ENCODE measurements around the gene PPP1R13B.

Gene PPP1R13B

DNA sequence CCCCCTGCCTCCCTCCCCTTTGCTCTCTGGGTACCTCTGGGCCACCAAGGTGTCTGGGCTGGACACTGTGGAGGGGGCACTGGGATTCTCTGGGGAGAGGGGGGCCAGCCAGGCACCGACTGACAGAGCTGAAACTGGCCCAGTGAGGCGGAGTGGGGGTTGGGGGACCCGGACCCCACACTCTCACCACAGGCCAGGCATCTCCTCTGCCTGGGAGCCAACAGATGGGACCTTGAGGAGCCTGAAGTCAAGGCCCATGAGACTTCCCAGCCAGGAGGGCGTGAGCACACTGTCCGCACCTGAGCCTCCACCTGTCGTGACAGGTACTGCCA is 39.8 kb upstream of the PPP1R13B start:
- no peak overlapping the region for H3K4me3 ChIP-seq (ENCODE audit: low read depth, low read length)
- DNase-seq (ENCODE audit: low read depth), result no peak
- TF ChIP-seq POLR2A (IDR thresholded peaks at IDR 0.05; ENCODE audit: extremely low read depth, insufficient read length), result no peak
- TF ChIP-seq, protein P1, sequence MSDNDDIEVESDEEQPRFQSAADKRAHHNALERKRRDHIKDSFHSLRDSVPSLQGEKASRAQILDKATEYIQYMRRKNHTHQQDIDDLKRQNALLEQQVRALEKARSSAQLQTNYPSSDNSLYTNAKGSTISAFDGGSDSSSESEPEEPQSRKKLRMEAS (IDR thresholded peaks at IDR 0.05; ENCODE audit: low read depth, low read length), result no peak
- no peak for TF ChIP-seq MYC (IDR thresholded peaks at IDR 0.05; ENCODE audit: low read depth, low read length)
- TF ChIP-seq, protein P2, sequence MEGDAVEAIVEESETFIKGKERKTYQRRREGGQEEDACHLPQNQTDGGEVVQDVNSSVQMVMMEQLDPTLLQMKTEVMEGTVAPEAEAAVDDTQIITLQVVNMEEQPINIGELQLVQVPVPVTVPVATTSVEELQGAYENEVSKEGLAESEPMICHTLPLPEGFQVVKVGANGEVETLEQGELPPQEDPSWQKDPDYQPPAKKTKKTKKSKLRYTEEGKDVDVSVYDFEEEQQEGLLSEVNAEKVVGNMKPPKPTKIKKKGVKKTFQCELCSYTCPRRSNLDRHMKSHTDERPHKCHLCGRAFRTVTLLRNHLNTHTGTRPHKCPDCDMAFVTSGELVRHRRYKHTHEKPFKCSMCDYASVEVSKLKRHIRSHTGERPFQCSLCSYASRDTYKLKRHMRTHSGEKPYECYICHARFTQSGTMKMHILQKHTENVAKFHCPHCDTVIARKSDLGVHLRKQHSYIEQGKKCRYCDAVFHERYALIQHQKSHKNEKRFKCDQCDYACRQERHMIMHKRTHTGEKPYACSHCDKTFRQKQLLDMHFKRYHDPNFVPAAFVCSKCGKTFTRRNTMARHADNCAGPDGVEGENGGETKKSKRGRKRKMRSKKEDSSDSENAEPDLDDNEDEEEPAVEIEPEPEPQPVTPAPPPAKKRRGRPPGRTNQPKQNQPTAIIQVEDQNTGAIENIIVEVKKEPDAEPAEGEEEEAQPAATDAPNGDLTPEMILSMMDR (IDR thresholded peaks at IDR 0.05; ENCODE audit: low read depth, low read length), result no peak

DNA sequence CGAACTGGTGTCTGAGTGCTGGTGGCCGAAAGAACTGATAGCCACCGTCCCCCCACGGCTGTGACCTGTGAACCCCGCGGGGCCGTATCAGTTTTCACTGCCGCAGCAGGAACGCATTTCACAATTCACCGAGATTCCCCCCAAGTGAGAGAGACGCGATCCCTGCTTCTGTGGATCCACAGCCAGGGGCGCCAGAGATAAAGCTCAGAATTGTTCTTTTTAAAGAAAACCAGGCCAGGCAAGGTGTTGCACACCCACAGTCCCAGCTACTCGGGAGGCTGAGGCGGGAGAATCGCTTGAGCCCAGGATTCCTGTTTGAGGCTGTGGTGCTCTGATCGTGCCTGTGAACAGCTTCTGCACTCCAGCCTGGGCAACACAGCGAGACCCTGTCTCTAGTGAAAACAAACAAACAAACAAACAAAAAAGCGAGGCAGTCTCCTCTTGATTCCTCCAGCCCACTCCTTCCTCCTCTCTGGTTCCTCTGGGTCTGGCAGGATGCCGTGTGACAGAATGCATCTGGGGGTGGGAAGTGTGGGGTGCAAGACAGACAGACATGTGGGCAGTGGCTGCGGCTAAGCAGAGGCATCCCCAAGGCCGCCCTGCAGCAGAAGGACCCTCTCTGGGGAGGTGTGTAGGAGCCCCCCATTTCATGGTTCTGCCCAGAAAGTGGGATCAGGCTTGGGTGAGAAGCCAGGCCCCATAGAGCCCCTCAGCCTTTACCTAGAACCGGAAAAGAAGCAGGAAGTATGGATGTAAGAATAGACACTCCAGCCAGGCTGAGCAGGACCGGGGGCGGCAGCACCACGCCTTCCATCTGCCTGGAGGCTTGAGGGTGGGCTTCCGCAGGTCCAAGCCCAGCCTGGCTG is 39.2 kb upstream of the PPP1R13B start:
- H3K4me3 ChIP-seq (ENCODE audit: low read depth, low read length), result no peak overlapping the region
- TF ChIP-seq, protein P2 (IDR thresholded peaks at IDR 0.05; ENCODE audit: low read depth, low read length), result no peak
- no peak for DNase-seq (ENCODE audit: low read depth)

DNA sequence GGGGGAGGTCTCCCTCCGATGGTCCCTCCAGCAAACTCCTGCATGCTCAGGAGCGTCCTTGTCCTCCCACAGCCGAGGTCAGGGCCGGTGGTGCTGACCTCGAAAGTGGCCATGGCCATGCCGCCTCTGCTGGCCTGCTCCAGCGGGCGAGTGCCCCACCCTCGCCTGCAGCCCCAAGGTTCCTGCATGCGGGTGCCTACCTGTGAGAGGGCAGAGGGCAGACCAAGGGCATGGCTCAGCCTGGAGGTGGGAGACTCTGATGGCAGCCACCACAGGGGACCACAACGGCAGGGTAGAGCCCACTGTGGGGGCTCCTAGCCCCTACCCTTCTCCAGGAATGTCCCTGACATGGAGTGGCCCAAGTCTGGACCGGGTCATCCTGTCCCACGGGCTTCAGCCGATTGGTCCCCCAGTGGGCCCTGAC is 38.1 kb upstream of the PPP1R13B start:
- TF ChIP-seq POLR2A (IDR thresholded peaks at IDR 0.05; ENCODE audit: extremely low read depth, insufficient read length) (no peak), MYC (IDR thresholded peaks at IDR 0.05; ENCODE audit: low read depth, low read length) (no peak)
- TF ChIP-seq, protein P1 (IDR thresholded peaks at IDR 0.05; ENCODE audit: low read depth, low read length), result no peak
- TF ChIP-seq, protein P2 (IDR thresholded peaks at IDR 0.05; ENCODE audit: low read depth, low read length), result no peak
- no peak overlapping the region for H3K4me3 ChIP-seq (ENCODE audit: low read depth, low read length)
- no peak for DNase-seq (ENCODE audit: low read depth)

DNA sequence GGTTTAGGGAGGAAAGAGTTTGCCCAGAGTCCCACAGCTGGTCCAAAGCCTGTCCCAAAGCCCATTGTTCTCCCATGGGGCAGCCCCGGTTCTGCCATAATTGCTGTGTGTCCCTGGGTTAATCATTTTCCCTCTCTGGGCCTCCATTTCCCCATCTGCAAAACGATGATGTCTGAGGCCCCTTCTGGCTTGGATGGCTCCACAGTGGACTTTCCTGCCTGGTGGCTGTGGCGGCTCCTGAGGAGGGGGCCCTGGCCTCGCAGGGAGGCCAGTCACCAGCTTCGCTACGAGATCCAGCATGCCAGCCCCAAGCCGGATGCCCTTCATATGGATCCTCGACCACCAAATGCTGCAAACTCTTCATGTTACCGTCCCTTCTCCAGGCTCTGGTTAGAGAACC is 37.5 kb upstream of the PPP1R13B start:
- H3K4me3 ChIP-seq (ENCODE audit: low read depth, low read length), result no peak overlapping the region
- no peak for TF ChIP-seq MYC (IDR thresholded peaks at IDR 0.05; ENCODE audit: low read depth, low read length)
- TF ChIP-seq, protein P2 (IDR thresholded peaks at IDR 0.05; ENCODE audit: low read depth, low read length), result no peak
- TF ChIP-seq POLR2A (IDR thresholded peaks at IDR 0.05; ENCODE audit: extremely low read depth, insufficient read length), result no peak
- no peak for DNase-seq (ENCODE audit: low read depth)

DNA sequence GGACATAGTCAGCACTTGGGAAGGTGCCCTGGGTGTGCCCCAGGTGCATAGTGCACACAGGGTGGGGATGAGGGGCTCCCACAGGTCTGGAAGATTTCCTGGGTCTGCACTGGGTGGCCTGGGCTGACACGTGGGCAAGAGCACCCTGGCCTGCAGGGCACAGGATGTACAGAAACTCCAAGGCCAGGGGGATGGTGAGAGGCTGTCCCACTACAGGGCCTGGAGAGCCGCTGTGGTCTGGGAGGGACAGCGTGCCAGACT is 35.8 kb upstream of the PPP1R13B start:
- TF ChIP-seq MYC (IDR thresholded peaks at IDR 0.05; ENCODE audit: low read depth, low read length) (no peak), POLR2A (IDR thresholded peaks at IDR 0.05; ENCODE audit: extremely low read depth, insufficient read length) (no peak)
- TF ChIP-seq, protein P1 (IDR thresholded peaks at IDR 0.05; ENCODE audit: low read depth, low read length), result no peak
- TF ChIP-seq, protein P2 (IDR thresholded peaks at IDR 0.05; ENCODE audit: low read depth, low read length), result no peak
- no peak for DNase-seq (ENCODE audit: low read depth)
- H3K4me3 ChIP-seq (ENCODE audit: low read depth, low read length), result no peak overlapping the region

Data from NB4 (cell line).